Upper lobe of left lung (tissue), 6 donors: ENCODE results near the gene AGAP1. TPM values are rescaled to one million over a fixed set of nuclear protein-coding genes. Genes with fewer than 3 reads are reported as not detected.

Experiments
- ATAC-seq, 2 donors: fragments of 200-7000 bp; cut with Tn5 transposase; one replicate each; pipeline ENCODE4 v1.9.1; 2022; ENCODE audit warnings: mild to moderate bottlenecking in 2 of 2, moderate library complexity in 2 of 2; ENCODE audit not compliant: low FRiP score in 2 of 2
- DNase-seq, 2 donors: peaks; one replicate each; pipeline ENCODE4 v3.0.0-alpha.2; 2019 to 2020
- H3K27ac ChIP-seq, 4 donors: fragments of 200-600 bp; sonication (generic); one replicate each; pipeline ENCODE4 v1.5.1; 2016 to 2019
- H3K27me3 ChIP-seq, 4 donors: fragments of 200-600 bp; sonication (generic); one replicate each; pipeline ENCODE4 v1.5.1; 2017 to 2019
- H3K36me3 ChIP-seq, 4 donors: fragments of 200-600 bp; sonication (generic); one replicate each; pipeline ENCODE4 v1.5.1; 2016 to 2019
- H3K4me1 ChIP-seq, 4 donors: fragments of 200-600 bp; sonication (generic); one replicate each; pipeline ENCODE4 v1.5.1; 2018 to 2019
- H3K4me3 ChIP-seq, 4 donors: fragments of 200-600 bp; sonication (generic); one replicate each; pipeline ENCODE4 v1.5.1; 2017 to 2019; ENCODE audit warnings: mild to moderate bottlenecking in 2 of 4, moderate library complexity in 1 of 4
- H3K9me3 ChIP-seq, 4 donors: fragments of 200-600 bp; sonication (generic); one replicate each; pipeline ENCODE4 v1.5.1; 2018 to 2019
- EP300 ChIP-seq, 4 donors: sonication (generic); formaldehyde crosslinking; IDR thresholded peaks; one replicate each; pipeline ENCODE4 v1.5.1; 2017; ENCODE audit warnings: antibody characterized with exemption in 4 of 4, control low read depth in 2 of 4
- POLR2A ChIP-seq, 4 donors: fragments of 450-650 bp; IDR thresholded peaks; one replicate each; pipeline ENCODE4 v1.5.1; 2016 to 2017; ENCODE audit warnings: antibody characterized with exemption in 4 of 4, mild to moderate bottlenecking in 2 of 4
- POLR2AphosphoS5 ChIP-seq, 2 donors: sonication (generic); formaldehyde crosslinking; IDR thresholded peaks; one replicate each; pipeline ENCODE4 v1.5.1; 2017; ENCODE audit warnings: antibody characterized with exemption in 2 of 2
- WGBS, 2 donors: methylation state at CpG; one replicate each; pipeline ENCODE4 v1.1.5; 2017 to 2018; 5-methylcytosine and 5-hydroxymethylcytosine counted together
- total RNA-seq, 6 donors: library from RNA; depleted of rRNA in 4 of 6; stranded (reverse); fragments of >200 nt in 4 of 6; gene quantifications; one replicate each; pipeline versions ENCODE4 v1.1.0 to v1.2.1, GENCODE V29; 2016 to 2021
- TF ChIP-seq, protein P1 (sequence below), 6 experiments: fragments of 450-650 bp in 4 of 6; fragments of 200-600 bp in 2 of 6; sonication (generic) in 2 of 6; IDR thresholded peaks; one replicate each; pipeline ENCODE4 v1.5.1; 2016 to 2019; ENCODE audit warnings: antibody characterized with exemption in 6 of 6
- donor health status: DM: no; HTN: no; CAD: no; lungs with moderate emphysema.
- donor health status: DM: no; HTN: yes; CAD: no; lungs with severe emphysema.

Gene AGAP1
- total RNA-seq, 6 donors from 2014 or later, result 25.5 to 45.1 (median 30.7) TPM

DNA sequence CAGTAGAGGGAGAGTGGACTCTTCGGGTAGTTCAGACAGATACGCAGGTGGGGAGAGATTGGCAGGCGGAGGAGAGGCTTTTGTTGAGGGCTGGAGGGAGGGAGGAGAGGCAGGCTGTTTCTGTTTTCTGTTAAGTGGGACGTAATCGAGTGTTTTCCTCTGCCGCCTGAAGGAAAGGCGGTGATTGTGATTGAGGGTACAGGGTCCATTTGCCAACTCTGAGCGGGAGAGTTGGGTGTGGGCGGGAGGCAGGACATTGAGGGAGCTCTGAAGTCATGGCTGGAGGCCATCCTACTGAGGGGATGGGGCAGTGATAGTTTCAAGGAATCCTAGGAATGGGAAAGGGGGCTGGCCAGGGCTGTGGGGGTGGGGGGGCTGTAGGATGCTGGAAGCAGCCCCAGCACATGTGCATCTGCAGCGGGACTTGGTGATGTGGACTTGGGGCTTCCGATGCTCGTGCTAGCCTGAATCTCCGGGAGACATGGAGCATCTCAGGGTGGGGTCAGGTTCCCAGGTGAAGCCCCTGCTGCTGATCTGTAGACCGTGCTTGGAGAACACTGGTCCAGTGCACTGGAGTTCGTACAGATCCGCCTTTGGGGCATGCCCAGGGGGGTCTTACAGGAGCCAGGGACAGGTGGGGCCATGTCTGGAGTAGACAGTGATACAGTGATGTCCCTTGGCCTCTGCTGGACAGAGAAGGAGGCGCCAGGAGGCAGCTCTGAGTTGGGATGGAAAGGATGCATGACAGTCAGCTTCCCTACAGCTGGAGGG, 167.5 kb downstream of the AGAP1 start:
- Histone ChIP-seq H3K9me3 (no peaks in the 10 kb centered on the region), H3K27ac (no peak overlapping the region), H3K36me3 (no peaks in the 10 kb centered on the region), H3K4me3 (no peak overlapping the region), H3K4me1 (peaks cover 21 to 32% (median 24%) of the 10 kb centered on the region in 4 donors), H3K27me3 (no peaks in the 10 kb centered on the region)
- peak in 1 of 2 donors; percentile 8 for ATAC-seq
- TF ChIP-seq POLR2A (IDR thresholded peaks at IDR 0.05) (no peak), EP300 (IDR thresholded peaks at IDR 0.05) (no peak), POLR2AphosphoS5 (IDR thresholded peaks at IDR 0.05) (no peak)
- no peak for DNase-seq
- WGBS, 2 donors, result 89 to 92% methylated on average over 15 to 17 of the region's 17 CpGs

DNA sequence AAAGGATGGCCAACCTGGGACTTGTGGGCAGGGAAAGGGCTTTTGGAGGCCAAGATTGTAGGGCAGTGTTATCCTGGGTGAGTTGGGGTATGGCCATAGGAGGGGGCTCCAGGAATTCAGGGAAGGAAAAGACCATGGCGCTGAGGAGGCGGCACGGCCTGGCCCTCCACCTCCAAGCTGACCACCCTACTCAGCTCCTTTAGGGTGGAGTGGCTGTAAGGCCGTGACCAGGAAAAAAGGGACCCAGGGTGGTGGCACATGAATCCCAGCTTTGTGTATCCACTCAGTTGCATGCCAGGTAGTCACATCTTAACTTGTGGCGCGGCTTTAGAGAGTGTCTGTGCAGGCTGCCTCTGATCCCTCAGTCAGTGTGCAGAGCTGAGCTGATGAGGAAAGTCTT, 168.1 kb downstream of the AGAP1 start:
- H3K36me3 ChIP-seq, result no peaks in the 10 kb centered on the region
- TF ChIP-seq, protein P1, sequence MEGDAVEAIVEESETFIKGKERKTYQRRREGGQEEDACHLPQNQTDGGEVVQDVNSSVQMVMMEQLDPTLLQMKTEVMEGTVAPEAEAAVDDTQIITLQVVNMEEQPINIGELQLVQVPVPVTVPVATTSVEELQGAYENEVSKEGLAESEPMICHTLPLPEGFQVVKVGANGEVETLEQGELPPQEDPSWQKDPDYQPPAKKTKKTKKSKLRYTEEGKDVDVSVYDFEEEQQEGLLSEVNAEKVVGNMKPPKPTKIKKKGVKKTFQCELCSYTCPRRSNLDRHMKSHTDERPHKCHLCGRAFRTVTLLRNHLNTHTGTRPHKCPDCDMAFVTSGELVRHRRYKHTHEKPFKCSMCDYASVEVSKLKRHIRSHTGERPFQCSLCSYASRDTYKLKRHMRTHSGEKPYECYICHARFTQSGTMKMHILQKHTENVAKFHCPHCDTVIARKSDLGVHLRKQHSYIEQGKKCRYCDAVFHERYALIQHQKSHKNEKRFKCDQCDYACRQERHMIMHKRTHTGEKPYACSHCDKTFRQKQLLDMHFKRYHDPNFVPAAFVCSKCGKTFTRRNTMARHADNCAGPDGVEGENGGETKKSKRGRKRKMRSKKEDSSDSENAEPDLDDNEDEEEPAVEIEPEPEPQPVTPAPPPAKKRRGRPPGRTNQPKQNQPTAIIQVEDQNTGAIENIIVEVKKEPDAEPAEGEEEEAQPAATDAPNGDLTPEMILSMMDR (IDR thresholded peaks at IDR 0.05), result no peak
- TF ChIP-seq EP300 (IDR thresholded peaks at IDR 0.05) (no peak), POLR2AphosphoS5 (IDR thresholded peaks at IDR 0.05) (no peak), POLR2A (IDR thresholded peaks at IDR 0.05) (no peak)
- H3K4me1 ChIP-seq, result peaks cover 21 to 34% (median 26%) of the 10 kb centered on the region in 4 donors
- DNase-seq (no peak), ATAC-seq (no peak)
- 94 to 99% methylated on average over 6 of the region's 6 CpGs for WGBS, 2 donors
- H3K4me3 ChIP-seq, result no peak overlapping the region
- H3K9me3 ChIP-seq, result no peaks in the 10 kb centered on the region
- no peaks in the 10 kb centered on the region for H3K27me3 ChIP-seq
- no peak overlapping the region for H3K27ac ChIP-seq

DNA sequence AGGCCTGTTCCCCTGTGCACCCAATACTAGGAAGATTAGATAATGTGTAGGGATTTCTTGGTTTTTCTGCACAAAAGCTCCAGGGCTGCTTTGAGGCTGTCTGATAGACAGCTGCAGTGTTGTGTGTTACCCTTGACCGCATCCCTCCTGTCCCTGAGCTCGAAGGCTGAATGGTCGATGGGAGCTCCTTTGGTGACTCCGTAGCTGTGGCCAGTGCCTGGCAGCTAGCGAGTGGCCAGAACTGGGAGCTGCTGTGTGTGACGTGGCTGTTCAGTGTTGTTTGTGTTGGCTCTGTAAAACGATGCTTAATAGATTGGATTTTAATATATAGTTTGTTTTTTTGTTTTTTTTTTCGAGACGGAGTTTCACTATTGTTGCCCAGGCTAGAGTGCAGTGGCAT, 170.0 kb downstream of the AGAP1 start:
- H3K36me3 ChIP-seq, result no peaks in the 10 kb centered on the region
- TF ChIP-seq, protein P1 (IDR thresholded peaks at IDR 0.05), result no peak
- no peak for TF ChIP-seq EP300 (IDR thresholded peaks at IDR 0.05)
- TF ChIP-seq POLR2AphosphoS5 (IDR thresholded peaks at IDR 0.05), result no peak
- no peak for TF ChIP-seq POLR2A (IDR thresholded peaks at IDR 0.05)
- no peaks in the 10 kb centered on the region for H3K9me3 ChIP-seq
- WGBS, 2 donors, result 80 to 84% methylated on average over 9 of the region's 9 CpGs
- no peak overlapping the region for H3K27ac ChIP-seq
- peaks cover 15 to 25% (median 18%) of the 10 kb centered on the region in 4 donors for H3K4me1 ChIP-seq
- H3K4me3 ChIP-seq, result no peak overlapping the region
- ATAC-seq (no peak), DNase-seq (no peak)
- no peaks in the 10 kb centered on the region for H3K27me3 ChIP-seq

GRCh38 chr2:235665661-235666212, 171.9 kb downstream of the AGAP1 start:
- H3K27ac ChIP-seq, result no peak overlapping the region
- H3K4me3 ChIP-seq, result peak overlapping the region in 3 of 4 donors; percentile 19 to 27 (median 26)
- no peaks in the 10 kb centered on the region for H3K9me3 ChIP-seq
- 10 to 13% methylated on average over 13 of the region's 13 CpGs for WGBS, 2 donors
- ATAC-seq (no peak), DNase-seq (no peak)
- no peaks in the 10 kb centered on the region for H3K36me3 ChIP-seq
- H3K27me3 ChIP-seq, result peaks cover 0 to 7% (median 0%) of the 10 kb centered on the region in 4 donors
- TF ChIP-seq, protein P1 (IDR thresholded peaks at IDR 0.05), result no peak
- TF ChIP-seq EP300 (IDR thresholded peaks at IDR 0.05), result no peak
- TF ChIP-seq POLR2AphosphoS5 (IDR thresholded peaks at IDR 0.05), result no peak
- TF ChIP-seq POLR2A (IDR thresholded peaks at IDR 0.05), result no peak
- H3K4me1 ChIP-seq, result peaks cover 13 to 32% (median 22%) of the 10 kb centered on the region in 4 donors

- H3K27me3 ChIP-seq, result peaks cover 0 to 9% (median 0%) of the 10 kb centered on the region in 4 donors
- WGBS, 2 donors, result 0 to 1% methylated on average over 4 of the region's 4 CpGs
- ATAC-seq, result peak in 1 of 2 donors; percentile 64
Observed at GRCh38 chr2:235666213-235666781, 172.5 kb downstream of the AGAP1 start.

More at GRCh38 chr2:235666213-235666781, 172.5 kb downstream of the AGAP1 start:
- H3K4me1 ChIP-seq, result peaks cover 18 to 38% (median 27%) of the 10 kb centered on the region in 4 donors
- H3K36me3 ChIP-seq, result no peaks in the 10 kb centered on the region
- H3K4me3 ChIP-seq, result peak overlapping the region in 3 of 4 donors; percentile 19 to 27 (median 26)
- DNase-seq, result no peak
- H3K27ac ChIP-seq, result no peak overlapping the region
- no peak for TF ChIP-seq EP300 (IDR thresholded peaks at IDR 0.05)
- no peaks in the 10 kb centered on the region for H3K9me3 ChIP-seq
